ENCODE results near the gene OPTC.
"Not testable (repeated sequence)": the region's sequence is repeated elsewhere in the genome, so short reads cannot be mapped to it uniquely, and the experiment has no call there.

Gene OPTC

DNA sequence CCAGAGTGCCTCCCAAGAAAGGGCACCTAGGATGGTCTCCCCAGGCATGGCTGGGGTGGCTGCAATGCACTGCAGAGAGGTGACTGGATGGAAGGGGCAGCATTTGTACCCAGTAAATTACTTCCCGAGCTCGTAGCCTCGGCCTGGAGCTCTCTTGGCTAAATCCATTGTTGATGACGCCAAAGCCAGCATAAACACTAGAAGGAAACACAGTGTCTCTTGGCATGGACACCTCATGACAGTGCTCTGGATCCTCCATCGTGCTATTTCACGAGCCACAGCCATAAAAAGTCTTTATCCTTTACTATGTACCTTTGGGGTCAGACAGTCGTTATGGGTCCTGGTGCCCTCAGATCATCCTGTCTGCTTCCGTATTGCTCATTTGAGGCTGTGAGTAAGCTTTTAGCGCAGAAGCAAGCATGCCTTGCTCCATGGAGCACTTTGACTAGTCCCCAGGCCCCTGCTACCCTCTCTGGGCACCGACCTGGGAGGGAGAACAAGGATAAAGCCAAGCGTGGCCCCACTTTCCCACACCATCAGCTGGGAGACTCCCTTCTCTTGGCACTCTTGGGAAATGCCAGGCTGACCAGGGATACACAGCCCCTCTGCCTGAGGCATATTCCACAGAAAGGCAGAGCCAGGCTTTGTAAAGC is 28.7 kb upstream of the OPTC start:
- DNase-seq (ENCODE audit: low read depth in 2 of 2): no peak

DNA sequence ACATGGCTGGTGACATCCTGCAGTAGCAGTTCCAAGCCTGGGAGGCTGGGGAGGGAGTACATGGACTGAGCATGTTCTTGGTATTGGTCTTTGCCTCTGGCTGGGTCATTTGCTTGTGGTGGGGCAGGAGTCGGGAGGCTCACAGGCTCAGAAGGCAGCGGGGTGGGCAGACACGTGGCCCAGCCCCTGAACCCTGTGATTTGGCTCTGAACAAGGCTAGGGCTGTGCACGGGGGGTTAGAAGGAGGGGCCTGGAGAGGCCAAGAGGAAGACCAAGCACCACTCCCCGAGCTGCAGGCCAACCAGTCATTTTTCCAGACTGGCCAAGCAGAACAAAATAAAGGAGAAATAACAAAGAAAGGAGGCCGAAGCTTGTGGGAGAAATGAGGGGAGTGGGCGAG is 28.0 kb upstream of the OPTC start:
- DNase-seq (ENCODE audit: low read depth in 2 of 2): no peak

DNA sequence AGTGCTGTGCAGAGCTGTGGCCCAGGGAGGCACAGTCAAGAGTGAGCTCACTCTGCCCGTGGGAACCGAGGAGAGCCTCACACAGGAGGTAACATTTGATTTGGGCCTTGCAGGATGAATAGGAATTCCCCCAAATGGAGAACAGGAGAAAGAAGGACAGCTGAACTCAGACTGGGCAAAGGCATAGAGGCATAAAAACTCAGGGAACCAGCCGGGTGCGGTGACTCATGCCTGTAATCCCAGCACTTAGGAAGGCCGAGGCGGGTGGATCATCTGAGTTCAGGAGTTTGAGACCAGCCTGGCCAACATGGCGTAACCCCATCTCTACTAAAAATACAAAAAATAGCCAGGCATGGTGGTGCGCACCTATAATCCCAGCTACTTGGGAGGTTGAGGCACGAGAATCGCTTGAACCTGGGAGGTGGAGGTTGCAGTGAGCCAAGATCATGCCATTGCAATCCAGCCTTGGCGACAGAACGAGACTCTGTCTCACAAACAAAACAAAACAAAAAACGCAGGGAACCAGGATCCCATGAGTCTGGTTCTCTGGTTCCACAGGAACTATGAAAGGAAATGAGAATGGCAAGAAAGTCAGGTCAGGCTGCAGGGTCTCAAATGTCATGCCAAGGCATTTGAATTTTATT is 26.9 kb upstream of the OPTC start:
- DNase-seq (ENCODE audit: low read depth in 2 of 2): not testable (repeated sequence)

DNA sequence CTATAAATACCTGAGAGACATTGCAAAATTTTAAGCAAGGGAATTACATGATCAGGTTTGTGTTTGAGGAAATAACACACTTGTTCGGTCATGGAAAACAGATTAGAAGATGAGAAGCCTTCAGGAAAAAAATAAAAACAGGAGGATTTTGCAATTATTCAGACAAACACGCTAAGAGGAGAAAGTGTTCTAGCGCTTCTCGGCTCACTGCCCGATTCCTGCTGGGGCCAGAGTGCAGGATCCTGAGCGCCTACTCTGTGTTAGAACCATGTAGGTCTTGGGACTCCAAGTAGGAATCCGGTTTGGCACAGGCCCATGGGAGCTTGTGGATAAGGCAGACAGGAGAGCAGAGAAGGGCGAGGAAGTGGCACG is 26.4 kb upstream of the OPTC start:
- DNase-seq (ENCODE audit: low read depth in 2 of 2): no peak

DNA sequence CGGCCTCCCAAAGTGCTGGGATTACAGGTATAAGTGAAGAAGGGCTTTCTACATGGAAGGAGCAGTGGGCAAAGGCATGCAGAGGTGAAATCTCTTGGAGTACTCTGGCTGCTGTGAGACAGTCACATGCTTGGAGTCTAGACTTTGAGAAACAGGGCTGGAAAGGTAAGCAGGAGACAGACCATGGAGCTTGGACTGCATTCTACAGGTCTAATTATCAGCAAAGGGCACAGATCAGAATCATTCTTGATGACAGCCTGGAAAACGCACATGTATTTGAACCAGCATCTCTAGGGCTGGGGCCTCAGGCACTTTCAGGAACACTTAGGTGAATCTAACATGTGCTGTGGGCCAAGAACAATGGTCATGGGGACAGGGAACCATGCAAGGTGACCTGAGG is 25.6 kb upstream of the OPTC start:
- no peak for DNase-seq (ENCODE audit: low read depth in 2 of 2)

DNA sequence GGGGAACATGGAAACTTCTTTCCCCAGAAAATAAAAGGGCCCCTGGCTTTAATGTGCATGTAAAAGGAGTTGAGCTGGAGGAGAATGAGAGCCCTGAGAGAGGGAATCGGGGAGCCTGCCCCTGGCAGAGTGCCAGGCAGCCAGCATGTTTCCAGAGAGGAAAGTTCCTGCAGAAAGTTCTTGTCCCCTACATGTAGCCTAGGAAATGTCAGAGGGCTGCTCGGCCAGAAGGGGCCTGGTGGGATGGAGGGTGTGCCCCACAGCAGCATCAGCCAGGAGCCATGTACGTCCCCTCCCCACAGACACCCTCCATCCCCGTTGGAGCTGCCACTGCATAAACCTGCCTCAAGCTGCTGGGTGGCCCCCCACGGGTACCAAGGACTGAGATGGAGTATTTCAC is 23.7 kb upstream of the OPTC start:
- no peak for DNase-seq (ENCODE audit: low read depth in 2 of 2)

DNA sequence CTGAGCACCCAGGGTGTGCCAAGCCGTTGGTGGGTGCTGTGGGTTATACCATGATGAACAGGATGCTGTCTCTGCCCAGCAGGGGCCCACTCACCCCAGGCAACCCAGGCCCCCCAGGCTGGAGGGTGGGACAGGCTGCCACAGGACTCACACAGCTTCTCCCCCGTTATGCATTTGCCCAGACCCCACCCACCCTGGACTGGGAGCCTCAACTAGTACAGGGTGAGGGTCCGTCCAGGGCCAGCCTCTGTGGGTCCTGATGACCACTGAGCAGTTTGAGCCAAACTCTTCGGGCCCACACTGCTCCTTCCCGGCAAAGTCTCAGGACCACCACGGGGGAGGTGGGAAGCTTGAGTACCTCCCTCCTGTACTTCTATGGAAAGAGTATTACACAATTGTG is 22.1 kb upstream of the OPTC start:
- no peak for DNase-seq (ENCODE audit: low read depth in 2 of 2)

DNA sequence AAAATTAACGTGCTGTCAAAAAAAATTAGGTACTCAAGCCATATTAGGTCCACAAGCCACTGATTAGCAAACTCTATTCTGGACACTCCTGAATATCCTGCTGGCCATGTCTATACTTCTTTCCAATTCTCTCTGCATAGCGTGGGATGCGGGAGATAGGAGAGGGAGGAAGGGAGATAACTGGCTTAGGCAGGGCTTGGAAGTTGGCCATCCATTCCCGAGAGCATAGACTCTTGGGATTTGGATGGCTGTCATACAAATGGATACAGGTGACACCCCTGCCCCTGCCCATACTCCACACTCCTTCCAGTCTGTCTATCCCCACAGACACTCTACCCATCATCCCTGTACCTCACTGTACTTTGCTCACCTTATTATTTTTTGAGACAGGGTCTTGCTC is 20.7 kb upstream of the OPTC start:
- no peak for DNase-seq (ENCODE audit: low read depth in 2 of 2)

DNA sequence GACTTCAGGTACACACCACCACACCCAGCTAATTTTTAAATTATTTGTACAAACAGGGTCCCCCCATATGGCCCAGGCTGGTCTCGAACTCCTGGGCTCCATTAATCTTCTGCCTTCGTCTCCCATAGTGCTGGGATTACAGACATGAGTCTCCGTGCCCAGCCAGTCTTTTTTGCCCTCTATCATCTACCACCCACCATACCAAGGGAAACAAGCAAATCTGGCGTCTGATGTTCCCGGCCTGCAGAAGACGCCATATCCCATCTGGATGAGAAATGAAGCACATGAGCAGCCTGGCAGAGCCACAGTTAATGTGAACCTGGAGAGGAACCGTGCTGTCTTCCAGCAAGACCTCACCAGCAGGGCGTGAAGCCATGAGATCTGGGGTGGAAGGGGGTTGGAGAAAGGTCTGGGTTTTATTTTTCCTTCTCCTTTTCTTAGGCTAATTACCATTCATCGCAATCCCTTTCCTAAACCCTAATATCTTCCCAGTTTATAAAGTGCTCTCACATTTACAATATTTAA is 20.1 kb upstream of the OPTC start:
- DNase-seq (ENCODE audit: low read depth in 2 of 2): no peak

DNA sequence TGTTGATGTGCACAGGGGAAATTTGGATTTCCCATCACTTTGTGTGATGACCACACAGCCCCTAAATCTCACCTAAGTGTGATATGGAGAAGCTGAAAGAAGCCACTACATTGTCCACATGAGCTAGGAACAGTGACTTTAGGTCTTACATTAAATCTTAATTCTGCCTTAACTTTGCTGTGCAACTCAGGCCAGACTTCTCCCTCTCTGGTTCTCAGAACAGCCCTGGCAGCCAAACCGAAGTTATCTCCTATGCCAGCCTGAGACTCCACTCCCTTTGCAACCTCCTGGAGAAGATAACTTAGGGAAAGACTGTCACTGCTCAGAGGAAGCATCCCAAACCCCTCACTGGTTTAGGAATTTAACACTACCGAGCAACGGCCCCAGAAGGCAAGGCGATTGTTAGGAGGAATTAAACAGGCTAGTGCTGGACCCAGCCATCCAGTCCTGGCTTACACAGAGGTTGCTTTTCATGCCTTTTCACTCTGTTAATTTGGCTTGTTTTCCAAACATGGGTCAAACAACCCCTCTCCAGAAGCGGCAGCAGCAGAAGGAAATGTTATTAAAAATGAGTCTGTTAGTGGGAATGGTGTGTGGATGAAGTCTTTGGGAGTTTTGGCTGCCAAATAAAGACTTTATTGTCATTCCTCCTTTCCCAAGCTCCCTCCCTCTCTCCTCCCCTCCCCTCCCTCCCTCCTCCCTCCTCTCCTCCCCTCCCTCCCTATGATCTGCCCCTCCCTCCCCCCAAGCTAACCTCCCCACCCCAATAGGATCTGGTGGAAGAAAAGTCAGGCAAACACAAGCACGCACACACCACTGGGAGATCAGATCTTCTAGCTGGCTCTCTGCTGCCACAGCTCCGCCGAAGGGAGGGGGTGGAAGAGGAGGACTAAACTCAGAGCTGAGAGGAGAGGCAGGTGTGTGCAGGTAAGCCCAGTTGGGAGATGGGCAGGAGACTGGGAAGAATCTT is 18.7 kb upstream of the OPTC start, which contains the start of gene PRELP:
PRELP (plus strand) TSS at position 795 of the 970 bp plus-strand sequence. CDS start 7,379 bp downstream, outside the sequence.
- DNase-seq (ENCODE audit: low read depth in 2 of 2): no peak

DNA sequence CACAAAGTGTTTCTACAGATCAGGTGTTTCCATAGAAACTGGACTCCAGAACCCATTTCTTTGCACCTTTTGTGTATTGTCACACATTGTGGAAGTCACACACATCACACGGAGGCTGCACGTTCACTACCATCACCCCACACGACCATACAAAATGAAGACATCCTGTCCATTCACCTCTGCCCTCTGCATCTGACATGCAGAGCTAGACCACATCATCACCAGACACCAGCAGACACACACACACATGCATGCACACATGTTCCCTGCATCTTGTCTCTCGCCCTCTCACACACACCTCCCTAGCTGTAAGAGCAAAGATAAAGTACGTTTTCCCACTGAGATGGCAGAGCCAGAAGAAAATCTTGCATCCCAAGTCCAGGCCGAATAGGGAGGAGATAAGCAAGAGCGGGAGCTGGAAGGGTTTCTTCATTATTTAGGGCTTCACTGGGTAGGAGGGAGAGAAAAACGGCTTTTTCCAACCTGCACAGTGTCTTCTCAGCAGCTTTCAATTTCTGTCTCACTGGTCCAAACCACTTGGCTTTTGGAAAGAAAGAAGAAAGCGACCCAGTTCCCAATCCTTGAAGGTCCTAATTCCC is 17.6 kb upstream of the OPTC start:
- no peak for DNase-seq (ENCODE audit: low read depth in 2 of 2)

DNA sequence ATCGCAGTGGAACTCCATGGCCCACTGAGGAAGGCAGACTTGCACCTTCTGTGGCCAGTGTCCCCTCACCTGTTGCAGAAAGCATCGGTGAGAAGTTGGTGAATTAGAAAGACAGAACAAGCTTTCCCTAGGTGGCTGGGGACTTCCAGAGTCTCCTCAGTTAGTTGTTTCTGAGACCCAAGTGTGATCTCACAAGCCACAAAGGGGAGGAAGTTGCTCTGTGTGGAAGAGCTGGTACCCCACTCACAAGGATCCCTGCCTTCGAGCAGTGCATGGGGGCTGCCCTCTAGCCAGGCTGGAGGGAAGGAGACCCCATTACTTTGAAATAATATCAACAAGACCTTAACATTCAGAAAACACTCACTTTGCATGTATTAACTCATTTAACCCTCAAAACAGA is 16.2 kb upstream of the OPTC start:
- no peak for DNase-seq (ENCODE audit: low read depth in 2 of 2)

DNA sequence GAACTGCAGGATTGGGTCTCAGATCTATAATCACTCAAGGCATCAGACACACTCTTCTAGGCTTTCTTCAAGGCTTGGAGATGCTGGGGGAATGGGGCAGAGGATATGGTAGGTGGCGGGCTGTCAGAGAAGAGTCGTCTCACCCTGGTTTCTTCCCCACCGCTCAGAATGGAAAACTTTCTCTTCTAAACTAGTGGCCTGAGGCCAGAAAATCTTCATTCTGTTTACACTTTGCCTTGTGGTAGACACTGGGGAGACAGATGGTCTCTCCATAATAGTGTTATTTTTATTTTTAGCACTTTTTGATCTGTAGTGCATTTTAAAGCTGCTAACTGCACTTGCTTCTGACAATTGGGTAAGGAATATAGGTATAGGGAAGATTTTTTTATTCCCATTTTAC is 15.7 kb upstream of the OPTC start:
- no peak for DNase-seq (ENCODE audit: low read depth in 2 of 2)

DNA sequence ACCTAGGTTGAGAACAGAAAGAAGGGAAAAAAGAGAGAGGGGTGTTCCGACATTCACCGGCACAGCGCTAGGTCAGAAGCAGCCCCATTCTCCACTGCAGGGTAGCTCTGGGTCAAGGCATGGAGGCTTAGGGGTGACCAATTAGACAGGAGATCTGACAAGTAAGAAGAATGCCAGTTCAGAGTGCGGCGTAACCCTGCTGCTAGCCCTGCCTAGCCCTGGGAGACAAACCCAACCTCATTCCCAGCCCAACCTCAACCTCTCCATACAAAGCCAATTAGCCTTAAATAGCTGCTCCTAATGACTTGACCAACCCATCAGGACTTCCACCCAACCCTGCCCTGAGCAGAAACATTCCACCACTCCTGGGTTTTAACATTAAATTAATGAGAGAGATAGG is 15.0 kb upstream of the OPTC start:
- DNase-seq (ENCODE audit: low read depth in 2 of 2): no peak

DNA sequence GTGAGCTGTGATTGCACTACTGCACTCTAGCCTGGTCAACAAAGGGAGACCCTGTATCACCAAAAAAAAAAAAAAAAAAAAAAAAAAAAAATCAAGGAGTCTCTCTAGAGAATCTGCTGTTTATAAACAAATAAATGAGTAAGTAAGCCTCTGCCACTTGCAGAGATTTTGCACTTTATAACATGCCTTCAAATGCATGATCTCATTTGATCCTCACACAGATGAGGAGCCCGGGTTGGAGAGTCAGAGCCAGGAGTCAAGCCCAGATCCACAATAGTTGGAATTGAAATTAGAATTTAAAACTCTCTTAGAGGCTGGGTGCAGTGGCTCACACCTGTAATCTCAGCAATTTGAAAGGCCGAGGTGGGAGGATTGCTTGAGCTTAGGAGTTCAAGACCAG is 14.3 kb upstream of the OPTC start:
- DNase-seq (ENCODE audit: low read depth in 2 of 2): no peak

DNA sequence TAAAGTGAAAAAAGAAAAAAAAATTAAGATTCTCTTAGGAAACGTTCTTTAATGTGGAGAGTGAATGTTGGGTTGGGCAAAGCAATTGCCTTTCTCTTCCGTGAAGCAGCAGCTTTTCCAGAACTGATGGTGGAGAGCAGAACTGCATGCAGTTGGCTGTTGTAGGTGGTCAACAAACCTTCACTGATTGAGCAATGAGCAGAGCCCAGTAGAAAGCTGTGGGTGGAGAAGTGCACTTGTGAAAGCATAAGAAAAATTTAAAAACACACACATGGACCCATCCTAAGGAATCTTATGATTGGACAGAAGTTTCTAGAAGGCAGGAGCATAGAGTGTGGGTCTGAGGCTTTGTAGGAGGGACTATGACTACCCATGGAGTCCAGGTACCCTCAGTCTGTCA is 13.9 kb upstream of the OPTC start:
- DNase-seq (ENCODE audit: low read depth in 2 of 2): no peak

DNA sequence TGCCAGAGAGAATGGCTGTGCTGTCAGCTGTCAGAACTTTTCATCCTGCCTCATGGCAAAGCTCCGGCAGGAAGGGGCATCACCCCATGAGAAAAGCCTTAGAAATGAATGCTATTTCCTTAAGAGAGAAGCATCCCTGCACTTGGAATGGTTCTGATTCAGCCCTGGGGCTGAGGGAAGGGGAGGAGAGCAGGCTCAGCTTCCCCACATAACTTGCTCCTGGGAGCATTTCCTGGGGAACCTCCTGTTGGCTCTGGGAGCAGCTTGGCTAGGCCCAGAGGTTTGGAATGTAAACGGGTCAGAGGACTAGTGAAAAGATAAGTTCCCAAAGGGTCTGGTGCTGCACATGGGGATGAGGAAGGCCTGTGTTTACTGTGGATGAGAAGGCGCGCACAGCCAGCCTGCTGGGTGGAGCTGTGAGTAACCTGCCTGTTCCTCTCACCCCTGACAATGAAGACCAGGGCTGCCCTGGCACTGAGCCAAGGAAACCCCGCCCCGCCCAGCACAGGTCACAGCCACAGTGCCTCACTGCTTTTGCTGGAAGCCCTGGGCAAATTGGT is 13.3 kb upstream of the OPTC start:
- DNase-seq (ENCODE audit: low read depth in 2 of 2): peak in 1 of 2 donors; percentile 8

DNA sequence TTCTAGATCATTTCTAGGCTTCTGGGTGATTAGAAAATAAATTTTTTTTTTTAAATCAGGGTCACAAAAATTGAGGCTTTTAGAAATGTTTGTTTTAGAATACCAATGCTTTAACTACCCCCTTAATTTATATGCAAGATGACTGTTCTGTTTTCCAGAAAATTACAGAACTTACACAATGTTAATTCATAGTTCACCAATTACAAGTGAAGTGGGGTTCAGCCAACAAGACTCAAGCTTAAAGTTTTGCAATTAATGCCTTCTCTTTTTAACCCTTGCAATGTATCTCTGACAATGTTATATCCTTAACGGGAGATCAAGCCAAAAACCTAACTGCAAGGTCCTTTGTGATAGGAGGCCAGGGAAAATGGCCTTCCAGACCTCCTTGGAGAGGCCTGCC is 12.8 kb upstream of the OPTC start:
- no peak for DNase-seq (ENCODE audit: low read depth in 2 of 2)

DNA sequence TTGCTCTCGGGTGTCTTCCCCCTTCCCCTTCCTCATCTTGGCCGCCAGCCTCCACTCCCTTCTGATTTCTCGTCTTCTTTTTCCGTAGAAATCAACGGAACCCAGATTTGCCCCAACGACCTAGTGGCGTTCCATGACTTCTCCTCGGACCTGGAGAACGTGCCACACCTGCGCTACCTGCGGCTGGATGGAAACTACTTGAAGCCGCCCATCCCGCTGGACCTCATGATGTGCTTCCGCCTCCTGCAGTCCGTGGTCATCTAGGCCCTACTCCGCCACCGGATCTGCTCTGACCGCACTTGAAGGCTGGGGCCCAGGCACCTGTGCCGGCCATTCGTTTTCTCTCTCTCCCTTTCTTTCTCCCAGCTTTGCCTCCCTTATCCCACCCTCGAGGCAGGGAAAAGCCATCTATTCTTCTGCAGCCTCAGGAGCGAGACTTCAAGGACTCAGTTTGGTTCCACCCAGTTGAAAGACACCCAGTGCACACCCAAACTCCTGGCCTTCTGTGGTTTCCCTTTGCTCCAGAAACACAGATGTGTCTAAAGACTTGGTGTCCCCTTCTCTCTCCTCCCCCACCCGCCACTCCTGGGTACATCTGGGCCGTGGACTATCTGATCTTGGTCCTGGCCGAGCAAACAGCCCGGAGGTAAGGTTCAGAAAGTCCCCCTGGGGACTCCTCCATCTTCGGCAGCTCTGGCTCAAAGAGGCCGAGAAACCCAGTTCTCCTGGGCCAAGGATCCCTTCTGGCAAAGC is 7.2 kb upstream of the OPTC start:
- no peak for DNase-seq (ENCODE audit: low read depth in 2 of 2)

DNA sequence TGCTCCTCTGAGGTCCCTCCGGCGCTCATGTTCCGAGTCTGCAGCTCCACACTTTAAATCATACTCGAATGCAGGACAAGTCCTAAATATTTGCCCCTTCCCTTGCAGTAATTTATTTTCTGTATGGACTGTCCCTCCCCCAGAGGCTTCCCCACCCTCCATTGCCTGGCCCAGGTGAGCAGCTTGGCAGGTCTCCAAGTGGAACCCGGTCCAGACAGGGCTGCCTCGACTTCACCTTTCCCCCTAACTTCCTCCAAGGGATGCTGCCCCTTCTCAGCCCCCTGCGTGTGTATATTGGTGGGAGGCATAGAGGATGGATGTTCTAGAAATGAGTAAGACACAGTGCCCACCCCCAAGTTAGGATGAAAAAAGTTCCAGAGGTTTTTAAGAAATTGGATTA is 5.4 kb upstream of the OPTC start:
- no peak for DNase-seq (ENCODE audit: low read depth in 2 of 2)

DNA sequence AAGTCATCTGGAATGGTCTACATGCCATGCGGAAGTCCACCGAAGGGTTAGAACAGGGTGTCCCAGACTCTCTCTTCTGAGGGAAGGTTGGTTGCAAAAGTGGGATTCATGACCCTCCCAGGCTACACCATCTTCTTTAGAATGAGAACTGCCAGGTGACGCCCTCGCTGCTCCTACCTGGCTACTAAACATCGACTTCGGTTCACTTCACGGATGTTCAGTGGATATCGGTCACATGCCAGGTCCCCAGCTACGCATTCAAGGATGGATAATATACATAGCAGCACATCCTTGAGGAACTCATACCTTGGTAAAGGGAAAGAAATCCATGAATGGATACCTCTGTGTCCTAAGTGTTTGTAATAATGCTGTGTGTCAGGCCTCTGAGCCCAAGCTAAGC is 3.3 kb upstream of the OPTC start:
- no peak for DNase-seq (ENCODE audit: low read depth in 2 of 2)
